Stimulated activated CD4-positive, alpha-beta T cell treated with anti-CD3 and anti-CD28 coated beads, Interleukin-4, amount 100 ng/mL, for 4 hours (primary cell): ENCODE results near the gene ZCCHC14.

Source experiments
- DNase-seq, 2 experiments: peaks; one replicate each; pipeline ENCODE4 v3.0.0-alpha.2; 2020

ZCCHC14 gene

GRCh38 chr16:87492721-87493607, at the start of gene ZCCHC14:
TSS of gene ZCCHC14 (minus strand) at chr16:87493024. CDS start at chr16:87492238, 786 bp downstream.
- peak; percentile 98 to 99 for DNase-seq

GRCh38 chr16:87541872-87542234, 49.0 kb upstream of the ZCCHC14 start:
- DNase-seq = no peak

- no peak for DNase-seq
Observed at GRCh38 chr16:87541147-87541871, 48.5 kb upstream of the ZCCHC14 start.

GRCh38 chr16:87540897-87541146, 48.0 kb upstream of the ZCCHC14 start:
- DNase-seq = no peak

- no peak for DNase-seq
Observed at GRCh38 chr16:87540072-87540896, 47.5 kb upstream of the ZCCHC14 start.

GRCh38 chr16:87539113-87539512, 46.3 kb upstream of the ZCCHC14 start:
- no peak for DNase-seq

GRCh38 chr16:87538594-87538993, 45.8 kb upstream of the ZCCHC14 start:
- no peak for DNase-seq

GRCh38 chr16:87538160-87538559, 45.3 kb upstream of the ZCCHC14 start:
- no peak for DNase-seq

GRCh38 chr16:87536795-87537142, 43.9 kb upstream of the ZCCHC14 start:
- no peak for DNase-seq

GRCh38 chr16:87535855-87536794, 43.3 kb upstream of the ZCCHC14 start:
- DNase-seq = no peak

GRCh38 chr16:87535457-87535854, 42.6 kb upstream of the ZCCHC14 start:
- no peak for DNase-seq

GRCh38 chr16:87534751-87535150, 41.9 kb upstream of the ZCCHC14 start:
- DNase-seq = no peak

GRCh38 chr16:87534030-87534653, 41.3 kb upstream of the ZCCHC14 start:
- DNase-seq = no peak

GRCh38 chr16:87533061-87533460, 40.2 kb upstream of the ZCCHC14 start:
- DNase-seq = no peak

GRCh38 chr16:87531418-87531817, 38.6 kb upstream of the ZCCHC14 start:
- no peak for DNase-seq

GRCh38 chr16:87528690-87529579, 36.1 kb upstream of the ZCCHC14 start:
- no peak for DNase-seq

- DNase-seq = no peak
Observed at GRCh38 chr16:87527055-87527724, 34.4 kb upstream of the ZCCHC14 start.

- no peak for DNase-seq
Observed at GRCh38 chr16:87526238-87526947, 33.6 kb upstream of the ZCCHC14 start.

GRCh38 chr16:87525352-87525751, 32.5 kb upstream of the ZCCHC14 start:
- no peak for DNase-seq

GRCh38 chr16:87524407-87524806, 31.6 kb upstream of the ZCCHC14 start:
- DNase-seq = no peak
